ENCODE data around the gene ACTR1B.
"Not testable (repeated sequence)": the region's sequence is repeated elsewhere in the genome, so short reads cannot be mapped to it uniquely, and the experiment has no call there.

Gene ACTR1B

DNA sequence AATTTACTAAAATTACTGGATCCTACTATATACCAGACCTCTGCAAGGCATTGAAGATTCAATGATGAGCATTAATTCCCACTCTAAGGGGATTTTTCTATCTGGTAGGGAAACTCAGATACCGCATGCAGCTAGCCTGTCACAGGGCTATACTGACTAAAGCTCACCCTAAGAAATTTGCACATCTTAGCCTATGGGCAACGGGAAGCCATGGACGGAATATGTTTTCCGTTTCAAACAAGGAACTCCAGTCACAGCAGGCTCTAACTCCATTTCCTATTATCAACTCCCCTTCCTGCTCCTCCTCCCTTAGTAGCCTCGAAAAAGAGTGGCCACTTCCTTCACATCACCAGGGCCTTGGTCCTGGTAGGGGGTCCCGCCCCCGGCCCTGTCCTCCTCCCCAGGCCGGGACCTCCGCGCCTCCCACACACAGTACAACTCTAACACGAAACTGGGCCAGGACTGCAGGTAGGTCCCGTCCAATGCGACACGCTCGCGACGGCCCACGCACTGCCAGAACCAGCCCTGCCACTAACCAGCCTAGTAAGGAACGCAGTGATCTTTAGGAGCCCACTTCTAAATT lies 18.6 kb downstream of the ACTR1B start:
- DNase-seq (ENCODE audit: low read depth) = no peak
- H3K4me3 ChIP-seq (ENCODE audit: low read depth, low read length) = peak overlapping the region; percentile 90
- TF ChIP-seq, protein P1, sequence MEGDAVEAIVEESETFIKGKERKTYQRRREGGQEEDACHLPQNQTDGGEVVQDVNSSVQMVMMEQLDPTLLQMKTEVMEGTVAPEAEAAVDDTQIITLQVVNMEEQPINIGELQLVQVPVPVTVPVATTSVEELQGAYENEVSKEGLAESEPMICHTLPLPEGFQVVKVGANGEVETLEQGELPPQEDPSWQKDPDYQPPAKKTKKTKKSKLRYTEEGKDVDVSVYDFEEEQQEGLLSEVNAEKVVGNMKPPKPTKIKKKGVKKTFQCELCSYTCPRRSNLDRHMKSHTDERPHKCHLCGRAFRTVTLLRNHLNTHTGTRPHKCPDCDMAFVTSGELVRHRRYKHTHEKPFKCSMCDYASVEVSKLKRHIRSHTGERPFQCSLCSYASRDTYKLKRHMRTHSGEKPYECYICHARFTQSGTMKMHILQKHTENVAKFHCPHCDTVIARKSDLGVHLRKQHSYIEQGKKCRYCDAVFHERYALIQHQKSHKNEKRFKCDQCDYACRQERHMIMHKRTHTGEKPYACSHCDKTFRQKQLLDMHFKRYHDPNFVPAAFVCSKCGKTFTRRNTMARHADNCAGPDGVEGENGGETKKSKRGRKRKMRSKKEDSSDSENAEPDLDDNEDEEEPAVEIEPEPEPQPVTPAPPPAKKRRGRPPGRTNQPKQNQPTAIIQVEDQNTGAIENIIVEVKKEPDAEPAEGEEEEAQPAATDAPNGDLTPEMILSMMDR (IDR thresholded peaks at IDR 0.05; ENCODE audit: control insufficient read depth, extremely low read depth, insufficient read depth) = no peak

DNA sequence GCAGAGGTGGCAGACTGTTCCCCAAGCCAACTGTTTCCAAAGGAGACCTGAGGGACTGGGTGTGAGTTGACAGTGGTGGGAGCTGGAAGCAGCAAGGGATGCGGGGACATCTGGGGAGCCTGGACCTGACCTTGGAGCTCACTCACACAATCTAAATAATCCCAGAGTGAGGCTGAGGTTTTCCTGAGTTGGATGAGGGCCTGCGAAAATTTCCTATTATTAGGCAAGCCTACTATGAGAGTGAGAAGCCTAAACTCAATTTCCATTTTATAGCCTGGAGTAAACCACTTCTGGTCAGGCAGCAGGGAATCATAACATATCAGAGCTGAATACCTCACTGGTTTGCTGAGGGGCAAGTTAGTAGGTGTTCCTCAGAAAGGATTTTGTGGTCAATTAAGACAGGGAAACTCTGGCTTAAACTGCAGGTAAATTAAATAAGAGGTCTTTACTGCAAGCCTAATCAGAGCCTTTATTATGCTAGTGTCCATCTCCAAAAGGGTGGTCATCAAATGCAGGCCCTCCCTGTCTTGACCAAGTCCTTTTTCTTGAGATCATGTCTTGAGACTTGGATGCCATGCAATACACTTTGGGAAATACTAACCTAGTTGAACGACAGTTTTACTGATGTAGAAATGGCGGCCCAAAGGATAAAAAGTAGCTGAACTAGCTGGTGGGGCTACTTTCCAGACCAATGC lies 19.7 kb downstream of the ACTR1B start:
- no peak for DNase-seq (ENCODE audit: low read depth)
- no peak overlapping the region for H3K4me3 ChIP-seq (ENCODE audit: low read depth, low read length)
- TF ChIP-seq, protein P1 (IDR thresholded peaks at IDR 0.05; ENCODE audit: control insufficient read depth, extremely low read depth, insufficient read depth) = no peak

DNA sequence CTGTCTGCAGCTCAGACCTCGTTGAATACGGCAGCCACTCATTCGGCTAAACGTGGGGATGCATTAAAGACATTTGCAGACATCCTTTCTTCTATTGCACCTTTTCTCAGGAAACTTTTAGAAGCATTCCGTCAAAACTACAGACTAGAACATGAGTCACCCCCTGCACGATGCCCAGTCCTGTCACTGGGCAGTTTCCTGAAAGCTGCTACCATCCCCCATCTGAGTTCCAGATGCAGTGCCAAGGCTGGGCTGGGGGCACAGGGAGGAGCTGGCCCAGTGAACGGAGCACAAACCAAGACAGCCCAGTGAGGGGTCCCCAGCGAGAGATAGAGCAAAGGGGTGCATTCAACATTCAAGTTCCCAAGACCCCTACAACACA lies 37.8 kb downstream of the ACTR1B start:
- DNase-seq (ENCODE audit: low read depth) = not testable (repeated sequence)

GRCh38 chr2:97625354-97626048 lies 38.3 kb downstream of the ACTR1B start:
- not testable (repeated sequence) for DNase-seq (ENCODE audit: low read depth)

More for the DNA sequence above, 37.8 kb downstream of the ACTR1B start:
- H3K4me3 ChIP-seq (ENCODE audit: low read depth, low read length) = not testable (repeated sequence)

DNA sequence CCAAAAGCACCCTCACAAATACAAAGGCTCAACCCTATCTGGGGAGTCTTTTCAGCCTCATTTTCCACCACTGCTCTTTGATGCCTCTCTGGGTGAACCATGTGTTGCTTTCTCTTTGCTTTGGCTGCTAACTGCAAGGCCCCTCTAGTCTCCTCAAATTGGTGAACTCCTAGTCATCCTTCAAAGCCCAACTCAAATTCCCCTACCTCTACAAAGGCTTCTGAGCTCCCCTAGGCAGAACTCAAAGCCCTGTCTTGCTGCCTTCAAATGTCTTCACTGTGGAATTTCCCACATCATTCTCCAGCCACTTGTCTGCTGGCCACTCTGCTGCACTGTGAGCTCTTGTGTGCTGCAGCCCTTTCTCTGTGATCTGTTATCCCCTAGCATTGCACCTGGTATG lies 40.9 kb downstream of the ACTR1B start:
- not testable (repeated sequence) for H3K4me3 ChIP-seq (ENCODE audit: low read depth, low read length); DNase-seq (ENCODE audit: low read depth)

More at GRCh38 chr2:97625354-97626048, 38.3 kb downstream of the ACTR1B start:
- not testable (repeated sequence) for H3K4me3 ChIP-seq (ENCODE audit: low read depth, low read length)

GRCh38 chr2:97620492-97620891 lies 43.4 kb downstream of the ACTR1B start:
- H3K4me3 ChIP-seq (ENCODE audit: low read depth, low read length); DNase-seq (ENCODE audit: low read depth): not testable (repeated sequence)

GRCh38 chr2:97618939-97619827 lies 44.7 kb downstream of the ACTR1B start:
- DNase-seq (ENCODE audit: low read depth); H3K4me3 ChIP-seq (ENCODE audit: low read depth, low read length): not testable (repeated sequence)

DNA sequence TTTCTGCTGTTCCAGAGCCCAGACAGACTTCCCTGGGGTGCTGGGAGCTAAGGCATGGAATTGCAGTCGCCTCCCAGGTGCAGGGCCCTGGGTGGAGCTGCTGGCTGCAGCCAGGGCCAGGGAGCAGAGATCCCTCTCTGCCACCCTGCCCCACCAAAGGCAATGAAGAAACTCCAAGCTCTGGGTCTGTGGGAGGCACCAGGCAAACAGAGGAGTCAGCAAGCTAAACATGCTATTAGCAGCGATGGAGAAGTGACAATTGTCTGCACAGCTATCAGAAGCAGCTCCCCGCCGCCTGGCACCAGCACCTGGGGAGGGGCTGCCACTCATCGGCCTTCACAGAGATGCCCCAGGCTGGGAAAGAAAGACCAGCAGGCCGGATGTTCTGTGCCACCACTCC lies 45.9 kb downstream of the ACTR1B start:
- TF ChIP-seq, protein P1 (IDR thresholded peaks at IDR 0.05; ENCODE audit: control insufficient read depth, extremely low read depth, insufficient read depth) = no peak
- DNase-seq (ENCODE audit: low read depth) = no peak
- H3K4me3 ChIP-seq (ENCODE audit: low read depth, low read length) = no peak overlapping the region

GRCh38 chr2:97615746-97616145 lies 48.1 kb downstream of the ACTR1B start:
- H3K4me3 ChIP-seq (ENCODE audit: low read depth, low read length); DNase-seq (ENCODE audit: low read depth): not testable (repeated sequence)

DNA sequence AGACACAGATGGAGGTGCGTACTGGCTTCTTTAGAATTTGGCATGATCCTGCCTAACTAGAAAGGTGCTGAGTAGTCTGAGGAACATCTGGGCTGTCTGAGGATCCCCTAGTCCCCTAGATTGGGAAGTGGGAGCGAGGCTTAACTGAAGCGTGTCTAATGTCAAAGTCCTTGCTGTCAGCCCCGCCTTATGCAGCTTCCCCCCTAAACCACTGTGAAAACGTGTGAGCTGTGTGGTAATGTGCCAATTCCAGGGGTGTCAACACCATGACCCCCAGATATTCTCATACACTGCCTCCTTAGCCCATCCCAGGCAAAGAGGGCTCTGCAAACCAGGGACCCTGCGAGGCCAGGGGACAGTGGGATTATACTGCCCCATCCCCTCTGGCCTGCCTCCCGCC lies 51.9 kb downstream of the ACTR1B start:
- not testable (repeated sequence) for DNase-seq (ENCODE audit: low read depth); H3K4me3 ChIP-seq (ENCODE audit: low read depth, low read length)

DNA sequence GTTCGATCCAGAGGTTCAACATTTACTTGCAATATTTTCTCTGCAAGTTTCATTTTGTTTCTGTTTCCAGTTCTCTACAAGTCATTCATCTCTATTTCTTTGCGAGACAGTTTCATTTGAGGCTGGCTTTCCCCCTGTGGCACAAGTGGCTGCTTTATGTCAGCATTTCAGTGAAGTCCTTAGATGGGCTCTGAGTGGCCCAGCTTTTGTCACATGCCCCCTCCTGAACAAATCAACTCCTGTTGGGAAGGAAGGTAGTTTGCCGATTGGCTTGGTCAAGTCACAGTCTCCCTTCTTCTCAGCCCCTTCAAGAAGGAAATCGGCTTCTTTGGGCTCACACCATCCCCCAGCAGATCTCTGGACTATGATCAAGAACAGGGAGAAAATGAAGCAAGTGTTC lies 55.1 kb downstream of the ACTR1B start:
- H3K4me3 ChIP-seq (ENCODE audit: low read depth, low read length); DNase-seq (ENCODE audit: low read depth): not testable (repeated sequence)
